ENCODE results near the gene DOCK4. TPM values are rescaled to one million over a fixed set of nuclear protein-coding genes. Genes with fewer than 3 reads are reported as not detected.

The DOCK4 gene
- total RNA-seq, 1 experiment from 2014 or later: 20.4 TPM

DNA sequence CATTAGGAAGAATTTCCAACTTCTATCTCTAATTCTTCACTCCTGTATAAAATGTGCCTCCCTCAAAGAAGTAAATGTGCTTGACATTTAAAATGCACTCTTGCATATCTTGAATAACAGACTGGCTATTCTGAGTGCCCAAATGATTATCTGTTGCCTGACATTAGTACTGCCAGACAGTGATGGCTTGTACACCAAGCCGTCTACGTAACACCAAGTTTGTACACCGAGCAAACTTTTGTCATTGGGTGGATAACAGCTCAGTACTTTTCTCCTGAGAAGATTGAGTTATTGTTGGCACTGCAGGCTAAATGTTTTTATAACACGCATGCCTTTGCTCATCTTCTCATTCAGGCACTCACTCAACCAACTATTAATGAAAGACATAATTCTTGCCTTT is 137.2 kb downstream of the DOCK4 start:
- peaks cover 20% of the 10 kb centered on the region for H3K4me1 Mint-ChIP-seq
- H3K27me3 Mint-ChIP-seq (ENCODE audit: low read depth): no peaks in the 10 kb centered on the region
- no peaks in the 10 kb centered on the region for H3K9me3 Mint-ChIP-seq
- ChIA-PET CTCF (no interaction called here), POLR2A (no interaction called here)
- H3K27ac Mint-ChIP-seq: no peak overlapping the region
- TF ChIP-seq NFATC4 (CRISPR knock-in tag; IDR thresholded peaks at IDR 0.05): no peak
- no peak for TF ChIP-seq RORB (CRISPR knock-in tag; IDR thresholded peaks at IDR 0.05)
- TF ChIP-seq MXD4 (CRISPR knock-in tag; IDR thresholded peaks at IDR 0.05; ENCODE audit: borderline replicate concordance): no peak
- TF ChIP-seq MYBL2 (CRISPR knock-in tag; IDR thresholded peaks at IDR 0.05): no peak
- TF ChIP-seq, protein P1, sequence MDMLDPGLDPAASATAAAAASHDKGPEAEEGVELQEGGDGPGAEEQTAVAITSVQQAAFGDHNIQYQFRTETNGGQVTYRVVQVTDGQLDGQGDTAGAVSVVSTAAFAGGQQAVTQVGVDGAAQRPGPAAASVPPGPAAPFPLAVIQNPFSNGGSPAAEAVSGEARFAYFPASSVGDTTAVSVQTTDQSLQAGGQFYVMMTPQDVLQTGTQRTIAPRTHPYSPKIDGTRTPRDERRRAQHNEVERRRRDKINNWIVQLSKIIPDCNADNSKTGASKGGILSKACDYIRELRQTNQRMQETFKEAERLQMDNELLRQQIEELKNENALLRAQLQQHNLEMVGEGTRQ (CRISPR knock-in tag; IDR thresholded peaks at IDR 0.05): no peak
- TF ChIP-seq MAX (CRISPR knock-in tag; IDR thresholded peaks at IDR 0.05): no peak
- TF ChIP-seq HMGA2 (CRISPR knock-in tag; IDR thresholded peaks at IDR 0.05): no peak
- ATAC-seq (no peak), DNase-seq (ENCODE audit: low spot score) (no peak)
- H3K36me3 Mint-ChIP-seq: no peaks in the 10 kb centered on the region
- H3K4me3 Mint-ChIP-seq: no peak overlapping the region

- Mint-ChIP-seq H3K27ac (no peak overlapping the region), H3K27me3 (ENCODE audit: low read depth) (no peaks in the 10 kb centered on the region), H3K36me3 (no peaks in the 10 kb centered on the region), H3K4me1 (peaks cover 20% of the 10 kb centered on the region), H3K4me3 (no peak overlapping the region), H3K9me3 (no peaks in the 10 kb centered on the region)
- no peak; the same call in 1 of the 2 replicates for ATAC-seq
- DNase-seq (ENCODE audit: low spot score): no peak
- TF ChIP-seq ZBTB21 (CRISPR knock-in tag; IDR thresholded peaks at IDR 0.05; ENCODE audit: borderline replicate concordance): no peak
- no peak for TF ChIP-seq CREB1 (CRISPR knock-in tag; IDR thresholded peaks at IDR 0.05)
- no peak for TF ChIP-seq NR2C2 (CRISPR knock-in tag; IDR thresholded peaks at IDR 0.05)
- TF ChIP-seq E2F4 (CRISPR knock-in tag; IDR thresholded peaks at IDR 0.05; ENCODE audit: borderline replicate concordance, low read depth): no peak
- POLR2A ChIA-PET: no interaction called here
- CTCF ChIA-PET: no interaction called here
These were observed 138.3 kb downstream of the DOCK4 start for GRCh38 chr7:112067632-112068540.

DNA sequence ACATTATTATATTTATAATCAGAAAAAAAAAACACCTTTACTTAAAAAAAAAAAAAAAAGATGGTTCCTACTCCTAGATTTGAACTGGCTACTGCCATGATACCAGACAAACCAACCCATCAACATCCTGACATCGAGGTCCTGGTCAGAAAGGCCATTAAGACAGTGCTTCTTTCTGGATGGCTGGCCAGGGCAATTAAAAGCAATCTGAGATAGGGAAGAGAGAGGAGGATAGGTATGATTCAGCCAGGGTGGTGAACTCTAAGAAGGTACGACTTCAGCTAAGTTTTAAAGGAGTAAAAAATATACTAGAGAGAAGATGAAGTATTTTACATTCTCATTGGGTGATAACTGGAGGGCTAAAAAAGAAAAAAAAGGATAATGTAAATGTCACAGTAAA is 139.0 kb downstream of the DOCK4 start:
- no peak overlapping the region for H3K4me3 Mint-ChIP-seq
- H3K27me3 Mint-ChIP-seq (ENCODE audit: low read depth): no peaks in the 10 kb centered on the region
- peaks cover 20% of the 10 kb centered on the region for H3K4me1 Mint-ChIP-seq
- H3K36me3 Mint-ChIP-seq: no peaks in the 10 kb centered on the region
- H3K9me3 Mint-ChIP-seq: no peaks in the 10 kb centered on the region
- ChIA-PET CTCF (interaction anchor here (0.7 kb wide), 1 partner anchor 14 kb away, joined by 3 read pairs; no protein-coding TSS in a partner anchor), POLR2A (no interaction called here)
- no peak for ATAC-seq
- no peak overlapping the region for H3K27ac Mint-ChIP-seq
- no peak for DNase-seq (ENCODE audit: low spot score)
- no peak for TF ChIP-seq NR2C2 (CRISPR knock-in tag; IDR thresholded peaks at IDR 0.05)
- TF ChIP-seq, protein P2, sequence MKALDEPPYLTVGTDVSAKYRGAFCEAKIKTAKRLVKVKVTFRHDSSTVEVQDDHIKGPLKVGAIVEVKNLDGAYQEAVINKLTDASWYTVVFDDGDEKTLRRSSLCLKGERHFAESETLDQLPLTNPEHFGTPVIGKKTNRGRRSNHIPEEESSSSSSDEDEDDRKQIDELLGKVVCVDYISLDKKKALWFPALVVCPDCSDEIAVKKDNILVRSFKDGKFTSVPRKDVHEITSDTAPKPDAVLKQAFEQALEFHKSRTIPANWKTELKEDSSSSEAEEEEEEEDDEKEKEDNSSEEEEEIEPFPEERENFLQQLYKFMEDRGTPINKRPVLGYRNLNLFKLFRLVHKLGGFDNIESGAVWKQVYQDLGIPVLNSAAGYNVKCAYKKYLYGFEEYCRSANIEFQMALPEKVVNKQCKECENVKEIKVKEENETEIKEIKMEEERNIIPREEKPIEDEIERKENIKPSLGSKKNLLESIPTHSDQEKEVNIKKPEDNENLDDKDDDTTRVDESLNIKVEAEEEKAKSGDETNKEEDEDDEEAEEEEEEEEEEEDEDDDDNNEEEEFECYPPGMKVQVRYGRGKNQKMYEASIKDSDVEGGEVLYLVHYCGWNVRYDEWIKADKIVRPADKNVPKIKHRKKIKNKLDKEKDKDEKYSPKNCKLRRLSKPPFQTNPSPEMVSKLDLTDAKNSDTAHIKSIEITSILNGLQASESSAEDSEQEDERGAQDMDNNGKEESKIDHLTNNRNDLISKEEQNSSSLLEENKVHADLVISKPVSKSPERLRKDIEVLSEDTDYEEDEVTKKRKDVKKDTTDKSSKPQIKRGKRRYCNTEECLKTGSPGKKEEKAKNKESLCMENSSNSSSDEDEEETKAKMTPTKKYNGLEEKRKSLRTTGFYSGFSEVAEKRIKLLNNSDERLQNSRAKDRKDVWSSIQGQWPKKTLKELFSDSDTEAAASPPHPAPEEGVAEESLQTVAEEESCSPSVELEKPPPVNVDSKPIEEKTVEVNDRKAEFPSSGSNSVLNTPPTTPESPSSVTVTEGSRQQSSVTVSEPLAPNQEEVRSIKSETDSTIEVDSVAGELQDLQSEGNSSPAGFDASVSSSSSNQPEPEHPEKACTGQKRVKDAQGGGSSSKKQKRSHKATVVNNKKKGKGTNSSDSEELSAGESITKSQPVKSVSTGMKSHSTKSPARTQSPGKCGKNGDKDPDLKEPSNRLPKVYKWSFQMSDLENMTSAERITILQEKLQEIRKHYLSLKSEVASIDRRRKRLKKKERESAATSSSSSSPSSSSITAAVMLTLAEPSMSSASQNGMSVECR (CRISPR knock-in tag; IDR thresholded peaks at IDR 0.05; ENCODE audit: borderline replicate concordance): no peak
- no peak for TF ChIP-seq TEAD4 (CRISPR knock-in tag; IDR thresholded peaks at IDR 0.05)
- TF ChIP-seq E2F4 (CRISPR knock-in tag; IDR thresholded peaks at IDR 0.05; ENCODE audit: borderline replicate concordance, low read depth): no peak
- no peak for TF ChIP-seq GTF2I (CRISPR knock-in tag; conservative IDR thresholded peaks at IDR 0.05)
- no peak for TF ChIP-seq TP53 (CRISPR knock-in tag; IDR thresholded peaks at IDR 0.05)
- TF ChIP-seq, protein P3, sequence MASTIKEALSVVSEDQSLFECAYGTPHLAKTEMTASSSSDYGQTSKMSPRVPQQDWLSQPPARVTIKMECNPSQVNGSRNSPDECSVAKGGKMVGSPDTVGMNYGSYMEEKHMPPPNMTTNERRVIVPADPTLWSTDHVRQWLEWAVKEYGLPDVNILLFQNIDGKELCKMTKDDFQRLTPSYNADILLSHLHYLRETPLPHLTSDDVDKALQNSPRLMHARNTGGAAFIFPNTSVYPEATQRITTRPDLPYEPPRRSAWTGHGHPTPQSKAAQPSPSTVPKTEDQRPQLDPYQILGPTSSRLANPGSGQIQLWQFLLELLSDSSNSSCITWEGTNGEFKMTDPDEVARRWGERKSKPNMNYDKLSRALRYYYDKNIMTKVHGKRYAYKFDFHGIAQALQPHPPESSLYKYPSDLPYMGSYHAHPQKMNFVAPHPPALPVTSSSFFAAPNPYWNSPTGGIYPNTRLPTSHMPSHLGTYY (CRISPR knock-in tag; IDR thresholded peaks at IDR 0.05): no peak
- TF ChIP-seq, protein P1 (CRISPR knock-in tag; IDR thresholded peaks at IDR 0.05): no peak
- no peak for TF ChIP-seq GABPB1 (CRISPR knock-in tag; IDR thresholded peaks at IDR 0.05)
- TF ChIP-seq NFATC4 (CRISPR knock-in tag; IDR thresholded peaks at IDR 0.05): no peak
